H1 (cell line): Measurements from ENCODE around the gene ASXL2. TPM values are rescaled to one million over a fixed set of nuclear protein-coding genes. Genes with fewer than 3 reads are reported as not detected.

Experiments
- CTCF ChIA-PET: fragments of 300-600 bp; sonication (Branson Sonifier 250); formaldehyde crosslinking; loops from one replicate; lab custom pipeline; 2021; ENCODE audit not compliant: partially characterized antibody; lab: Charles Lee
- POLR2A ChIA-PET: fragments of 300-600 bp; sonication (Branson Sonifier 250); formaldehyde crosslinking; loops from one replicate; lab custom pipeline; 2021; ENCODE audit warnings: inconsistent platforms; ENCODE audit not compliant: partially characterized antibody; lab: Charles Lee
- DNase-seq, 2 experiments: peaks; one replicate each; pipeline versions ENCODE4 v3.0.0 to v3.0.0-alpha.2; 2010 to 2022; ENCODE audit warnings: low spot score in 2 of 2, low read depth in 1 of 2, mixed read lengths in 1 of 2
- FAIRE-seq: peaks from 2 replicates; lab custom pipeline; 2011; peaks lifted over from hg19 to GRCh38; lab: Jason Lieb, UNC
- H2AFZ ChIP-seq: 2 replicates; pipeline ENCODE4 v1.8.1; 2012; ENCODE audit warnings: low read length, inconsistent platforms
- H2AK5ac ChIP-seq: 2 replicates; pipeline ENCODE4 v1.6.1; 2013; ENCODE audit warnings: low read depth, low read length
- H2BK120ac ChIP-seq: replicated peaks from 2 replicates; pipeline ENCODE3; 2013; ENCODE audit warnings: low read depth, low read length, inconsistent platforms
- H2BK12ac ChIP-seq: 2 replicates; pipeline ENCODE4 v1.6.1; 2013; ENCODE audit warnings: low read depth, low read length
- H2BK15ac ChIP-seq: 2 replicates; pipeline ENCODE4 v1.6.1; 2013; ENCODE audit warnings: low read length
- H2BK20ac ChIP-seq: 2 replicates; pipeline ENCODE4 v1.6.1; 2013; ENCODE audit warnings: low read length
- H2BK5ac ChIP-seq: 2 replicates; pipeline ENCODE4 v1.6.1; 2013; ENCODE audit warnings: low read depth, low read length
- H3K14ac ChIP-seq: 2 replicates; pipeline ENCODE4 v1.6.1; 2013; ENCODE audit warnings: inconsistent platforms; ENCODE audit not compliant: insufficient read length
- H3K18ac ChIP-seq: 2 replicates; pipeline ENCODE4 v1.6.1; 2013; ENCODE audit warnings: low read length; ENCODE audit errors: extremely low read depth
- H3K23ac ChIP-seq: 2 replicates; pipeline ENCODE4 v1.6.1; 2013; ENCODE audit warnings: inconsistent platforms; ENCODE audit not compliant: insufficient read length
- H3K23me2 ChIP-seq: 2 replicates; pipeline ENCODE4 v1.6.1; 2013; ENCODE audit warnings: low read depth, low read length
- H3K27ac ChIP-seq: 2 replicates; pipeline ENCODE4 v1.6.1; 2011; ENCODE audit warnings: low read depth, low read length, inconsistent platforms
- H3K27me3 ChIP-seq, 4 experiments: replicated peaks in 1 of 4; 1 replicate in 1 of 4; 2 replicates in 3 of 4; pipeline versions ENCODE4 v1.6.1 to v1.8.1; 2011 to 2013; ENCODE audit warnings: low read length in 3 of 4, mild to moderate bottlenecking in 3 of 4, inconsistent platforms in 2 of 4, mixed read lengths in 2 of 4, moderate library complexity in 1 of 4; ENCODE audit not compliant: control insufficient read depth in 3 of 4, insufficient read depth in 3 of 4; ENCODE audit errors: extremely low read depth in 1 of 4
- H3K36me3 ChIP-seq, 4 experiments: 2 replicates each; pipeline versions ENCODE4 v1.6.1 to v1.8.1; 2011 to 2013; ENCODE audit warnings: mild to moderate bottlenecking in 4 of 4, low read length in 3 of 4, moderate library complexity in 2 of 4, control low read depth in 1 of 4, inconsistent platforms in 1 of 4; ENCODE audit not compliant: insufficient read depth in 4 of 4, control insufficient read depth in 2 of 4
- H3K4ac ChIP-seq: replicated peaks from 2 replicates; pipeline ENCODE3; 2013; ENCODE audit warnings: low read length, low read depth, mixed read lengths, inconsistent platforms; ENCODE audit not compliant: insufficient read length
- H3K4me1 ChIP-seq, 4 experiments: replicated peaks in 1 of 4; 1 replicate in 1 of 4; 2 replicates in 3 of 4; pipeline versions ENCODE4 v1.6.1 to v1.8.1; 2011 to 2013; ENCODE audit warnings: low read length in 3 of 4, inconsistent platforms in 2 of 4, mixed read lengths in 1 of 4; ENCODE audit not compliant: insufficient read depth in 4 of 4, control insufficient read depth in 3 of 4
- H3K4me2 ChIP-seq, 2 experiments: 2 replicates each; pipeline versions ENCODE4 v1.6.1 to v1.8.1; 2011 to 2013; ENCODE audit warnings: low read depth in 2 of 2, low read length in 2 of 2, control low read depth in 1 of 2, inconsistent platforms in 1 of 2, mild to moderate bottlenecking in 1 of 2; ENCODE audit not compliant: insufficient read depth in 1 of 2
- H3K4me3 ChIP-seq, 4 experiments: fragments of 200-600, 300-600 bp in 1 of 4; sonication (generic), shearing (Covaris generic), sonication (Bioruptor Twin) in 1 of 4; 2 replicates each; pipeline versions ENCODE4 v1.5.1 to v1.8.1; 2011 to 2016; ENCODE audit warnings: low read length in 4 of 4, low read depth in 3 of 4, control low read depth in 2 of 4, inconsistent platforms in 2 of 4, mild to moderate bottlenecking in 2 of 4, mixed read lengths in 1 of 4, moderate library complexity in 1 of 4; ENCODE audit not compliant: insufficient read depth in 2 of 4; ENCODE audit errors: extremely low read depth in 1 of 4
- H3K56ac ChIP-seq: replicated peaks from 2 replicates; pipeline ENCODE3; 2013; ENCODE audit warnings: low read depth, mild to moderate bottlenecking, mixed read lengths, low read length, inconsistent platforms; ENCODE audit not compliant: insufficient read length
- H3K79me1 ChIP-seq: 2 replicates; pipeline ENCODE4 v1.6.1; 2013; ENCODE audit warnings: low read depth, low read length, control low read depth
- H3K79me2 ChIP-seq, 2 experiments: 2 replicates each; pipeline versions ENCODE4 v1.6.1 to v1.8.1; 2012 to 2013; ENCODE audit warnings: low read length in 2 of 2, mild to moderate bottlenecking in 2 of 2, inconsistent platforms in 1 of 2; ENCODE audit not compliant: insufficient read depth in 2 of 2, control insufficient read depth in 1 of 2
- H3K9ac ChIP-seq, 4 experiments: replicated peaks in 1 of 4; 1 replicate in 1 of 4; 2 replicates in 3 of 4; pipeline versions ENCODE4 v1.6.1 to v1.8.1; 2011 to 2013; ENCODE audit warnings: low read depth in 3 of 4, low read length in 3 of 4, control low read depth in 2 of 4, mild to moderate bottlenecking in 2 of 4, moderate library complexity in 2 of 4, inconsistent platforms in 1 of 4; ENCODE audit errors: extremely low read depth in 1 of 4
- H3K9me3 ChIP-seq, 2 experiments: 2 replicates each; pipeline versions ENCODE4 v1.6.1 to v1.8.1; 2012 to 2013; ENCODE audit warnings: mild to moderate bottlenecking in 2 of 2, moderate library complexity in 2 of 2, control low read depth in 1 of 2, inconsistent platforms in 1 of 2, low read depth in 1 of 2, low read length in 1 of 2, mixed read lengths in 1 of 2; ENCODE audit not compliant: insufficient read depth in 2 of 2
- H4K20me1 ChIP-seq, 2 experiments: replicated peaks in 1 of 2; 2 replicates each; pipeline versions ENCODE3 to v1.8.1; 2011 to 2013; ENCODE audit warnings: inconsistent platforms in 2 of 2, low read length in 2 of 2, mild to moderate bottlenecking in 1 of 2; ENCODE audit not compliant: insufficient read depth in 2 of 2, control insufficient read depth in 1 of 2
- H4K5ac ChIP-seq: 2 replicates; pipeline ENCODE4 v1.6.1; 2013; ENCODE audit warnings: low read length, low read depth, mixed read lengths, inconsistent platforms; ENCODE audit not compliant: insufficient read length
- H4K8ac ChIP-seq: 2 replicates; pipeline ENCODE4 v1.8.0; 2013; ENCODE audit warnings: mild to moderate bottlenecking, moderate library complexity, low read length, inconsistent platforms; ENCODE audit not compliant: insufficient read depth; ENCODE audit errors: extremely low read depth
- H4K91ac ChIP-seq: replicated peaks from 2 replicates; pipeline ENCODE3; 2013; ENCODE audit warnings: low read length, mixed read lengths, inconsistent platforms; ENCODE audit not compliant: insufficient read length
- BACH1 ChIP-seq: IDR thresholded peaks from 2 replicates; pipeline ENCODE4 v1.6.1; 2012; ENCODE audit warnings: low read length, improper control_type of control experiment
- BRCA1 ChIP-seq: IDR thresholded peaks from 2 replicates; pipeline ENCODE4 v1.6.1; 2012; ENCODE audit warnings: low read depth, low read length, improper control_type of control experiment
- CEBPB ChIP-seq: IDR thresholded peaks from 2 replicates; pipeline ENCODE4 v1.6.1; 2012; ENCODE audit warnings: low read depth, low read length
- CREB1 ChIP-seq: IDR thresholded peaks from 2 replicates; pipeline ENCODE4 v1.6.1; 2012; ENCODE audit warnings: inconsistent platforms
- POLR2A ChIP-seq, 2 experiments: IDR thresholded peaks; 1 replicate in 1 of 2; 2 replicates in 1 of 2; pipeline ENCODE4 v1.6.1; 2011; ENCODE audit warnings: low read depth in 2 of 2, low read length in 2 of 2, mild to moderate bottlenecking in 2 of 2; ENCODE audit errors: control extremely low read depth in 1 of 2
- RBBP5 ChIP-seq: IDR thresholded peaks from 2 replicates; pipeline ENCODE4 v1.7.1; 2012; ENCODE audit warnings: low read depth, mild to moderate bottlenecking, inconsistent platforms, low read length, moderate library complexity, borderline replicate concordance
- SP1 ChIP-seq: IDR thresholded peaks from 2 replicates; pipeline ENCODE4 v1.6.1; 2011; ENCODE audit warnings: low read depth, low read length
- SP2 ChIP-seq: IDR thresholded peaks from 2 replicates; pipeline ENCODE4 v1.6.1; 2012; ENCODE audit warnings: mild to moderate bottlenecking, low read length, inconsistent platforms
- TBP ChIP-seq: IDR thresholded peaks from 2 replicates; pipeline ENCODE4 v1.6.1; 2011; ENCODE audit warnings: low read depth, low read length, improper control_type of control experiment
- TEAD4 ChIP-seq: IDR thresholded peaks from 2 replicates; pipeline ENCODE4 v1.6.1; 2012; ENCODE audit warnings: low read depth, low read length, inconsistent platforms, mixed read lengths
- WGBS, 2 experiments: shearing (Covaris generic) in 1 of 2; methylation state at CpG; one replicate each; pipeline versions ENCODE4 v1.1.6 to v1.1.7; 2013 to 2015; ENCODE audit warnings: low lambda C conversion rate in 2 of 2, mixed read lengths in 2 of 2, inconsistent platforms in 1 of 2, low coverage in 1 of 2, missing lambda C conversion rate in 1 of 2; ENCODE audit not compliant: insufficient replicate concordance in 2 of 2, insufficient coverage in 1 of 2, insufficient read length in 1 of 2; ENCODE audit errors: extremely low coverage in 1 of 2, missing lambda C conversion rate in 1 of 2; 5-methylcytosine and 5-hydroxymethylcytosine counted together
- polyA plus RNA-seq, 7 experiments: library from polyadenylated mRNA; depleted of rRNA in 3 of 7; stranded (reverse) in 5 of 7; unstranded in 2 of 7; fragments of >200 nt in 5 of 7; fragments of 200-250 nt in 2 of 7; gene quantifications; 1 replicate in 5 of 7; 2 replicates in 1 of 7; 4 replicates in 1 of 7; pipeline versions ENCODE4 v1.2.1 to v1.2.3, GENCODE V29; 2011 to 2013; ENCODE audit warnings: missing spikeins in 2 of 7, mixed read lengths in 2 of 7
- total RNA-seq: library from RNA; stranded (reverse); fragmentation: NEBNext Ultra II Directional; extraction: Animal tissue kit (Norgen Biotek cat#: 25700); gene quantifications from 2 replicates; pipeline ENCODE4 v1.2.1, GENCODE V29; 2021
- TF ChIP-seq, protein P1 (sequence below): IDR thresholded peaks from 2 replicates; pipeline ENCODE4 v1.6.1; 2012; ENCODE audit warnings: inconsistent platforms
- TF ChIP-seq, protein P2 (sequence below): IDR thresholded peaks from 2 replicates; pipeline ENCODE4 v1.6.1; 2012; ENCODE audit warnings: low read length, inconsistent platforms

The ASXL2 gene
- total and polyA plus RNA-seq, 2 of the 8 experiments (the other 6 are each of a cell fraction or from before 2014, with no cell fraction given): 7.2 to 41.3 TPM

DNA sequence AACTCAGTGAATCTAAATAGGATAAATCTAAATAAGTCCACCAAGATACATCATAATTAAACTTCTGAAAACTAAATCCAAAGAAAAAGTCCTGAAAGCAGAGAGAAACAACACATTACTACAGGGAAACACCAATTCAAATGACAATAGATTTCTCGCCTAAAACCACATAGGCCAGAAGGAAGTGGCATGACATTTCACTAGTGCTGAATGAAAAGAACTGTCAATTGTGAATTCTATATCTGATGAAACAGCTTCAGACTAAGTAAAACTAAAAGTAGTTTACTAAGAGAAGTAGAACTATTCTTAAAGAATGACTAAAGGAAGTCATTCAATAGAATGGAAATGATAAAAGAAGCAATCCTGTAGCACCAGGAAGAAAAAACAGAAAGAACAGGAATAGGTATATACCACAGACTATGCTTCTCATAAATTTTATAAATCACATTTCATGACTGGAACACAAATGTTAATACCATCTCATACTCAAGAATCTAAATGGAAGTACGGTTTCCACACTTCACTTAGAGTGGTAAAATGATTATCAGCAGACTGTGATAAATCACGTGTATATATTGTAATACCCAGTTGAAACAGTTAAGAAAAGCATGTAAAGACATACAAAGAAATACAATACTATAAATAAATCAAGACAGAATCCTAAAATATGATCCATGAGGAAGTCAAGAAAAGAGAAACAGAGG, 46.4 kb downstream of the ASXL2 start:
- no peak overlapping the region for H2AK5ac ChIP-seq
- TF ChIP-seq, protein P1, sequence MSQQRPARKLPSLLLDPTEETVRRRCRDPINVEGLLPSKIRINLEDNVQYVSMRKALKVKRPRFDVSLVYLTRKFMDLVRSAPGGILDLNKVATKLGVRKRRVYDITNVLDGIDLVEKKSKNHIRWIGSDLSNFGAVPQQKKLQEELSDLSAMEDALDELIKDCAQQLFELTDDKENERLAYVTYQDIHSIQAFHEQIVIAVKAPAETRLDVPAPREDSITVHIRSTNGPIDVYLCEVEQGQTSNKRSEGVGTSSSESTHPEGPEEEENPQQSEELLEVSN: no peak
- TF ChIP-seq SP1 (no peak), RBBP5 (no peak), BACH1 (no peak), CREB1 (no peak), BRCA1 (no peak), TEAD4 (no peak), CEBPB (no peak), POLR2A (IDR thresholded peaks at IDR 0.05; ENCODE audit: control extremely low read depth in 1 of 2, low read depth in 2 of 2, low read length in 2 of 2) (no peak), SP2 (no peak), TBP (no peak)
- TF ChIP-seq, protein P2, sequence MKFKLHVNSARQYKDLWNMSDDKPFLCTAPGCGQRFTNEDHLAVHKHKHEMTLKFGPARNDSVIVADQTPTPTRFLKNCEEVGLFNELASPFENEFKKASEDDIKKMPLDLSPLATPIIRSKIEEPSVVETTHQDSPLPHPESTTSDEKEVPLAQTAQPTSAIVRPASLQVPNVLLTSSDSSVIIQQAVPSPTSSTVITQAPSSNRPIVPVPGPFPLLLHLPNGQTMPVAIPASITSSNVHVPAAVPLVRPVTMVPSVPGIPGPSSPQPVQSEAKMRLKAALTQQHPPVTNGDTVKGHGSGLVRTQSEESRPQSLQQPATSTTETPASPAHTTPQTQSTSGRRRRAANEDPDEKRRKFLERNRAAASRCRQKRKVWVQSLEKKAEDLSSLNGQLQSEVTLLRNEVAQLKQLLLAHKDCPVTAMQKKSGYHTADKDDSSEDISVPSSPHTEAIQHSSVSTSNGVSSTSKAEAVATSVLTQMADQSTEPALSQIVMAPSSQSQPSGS: no peak

More for the DNA sequence above, 46.4 kb downstream of the ASXL2 start:
- Histone ChIP-seq H2BK120ac (no peak overlapping the region), H3K14ac (no peak overlapping the region), H3K9me3 (0 out of 4 replicates have a peak, but pooled peaks cover 0 to 5% of the 10 kb centered on the region in 2 experiments), H2BK15ac (no peak overlapping the region), H3K18ac (no peak overlapping the region), H3K4me3 (no peak overlapping the region), H3K9ac (no peak overlapping the region), H2BK20ac (no peak overlapping the region), H2BK12ac (no peak overlapping the region), H3K4ac (no peak overlapping the region), H3K36me3 (no peaks in the 10 kb centered on the region; a peak in 2 of 8 replicates), H3K79me2 (peaks cover 0 to 14% of the 10 kb centered on the region in 2 experiments; a peak in 2 of 4 replicates), H3K4me2 (no peak overlapping the region), H3K23me2 (no peaks in the 10 kb centered on the region), H4K20me1 (peaks cover 2 to 4% of the 10 kb centered on the region in 2 experiments), H4K91ac (no peak overlapping the region), H4K8ac (no peak overlapping the region), H3K4me1 (no peaks in the 10 kb centered on the region), H3K79me1 (no peaks in the 10 kb centered on the region; the same call in 1 of the 2 replicates), H4K5ac (no peak overlapping the region), H3K27ac (no peak overlapping the region), H3K27me3 (no peaks in the 10 kb centered on the region), H2BK5ac (no peak overlapping the region), H3K56ac (no peak overlapping the region), H2AFZ (no peak overlapping the region), H3K23ac (no peak overlapping the region)
- CTCF ChIA-PET: interaction anchor here (1.1 kb wide), 1 partner anchor 23 kb away, joined by 3 read pairs; no protein-coding TSS in a partner anchor
- POLR2A ChIA-PET: no interaction called here
- WGBS, 2 experiments: 96% methylated on average over 3 of the region's 3 CpGs; no CpG with 5 or more reads in 1 of the 2 experiments
- FAIRE-seq (no peak), DNase-seq (no peak)
